Fibroblast of skin of right biceps (primary cell): ENCODE data around the gene PLEKHG2.

Experiments
- DNase-seq: peaks from one replicate; pipeline ENCODE4 v3.0.0-alpha.2; 2013

The PLEKHG2 gene

GRCh38 chr19:39423258-39424086, 11.0 kb downstream of the PLEKHG2 start:
- DNase-seq = no peak

GRCh38 chr19:39424934-39425333, 12.5 kb downstream of the PLEKHG2 start:
- no peak for DNase-seq

GRCh38 chr19:39425744-39426143, 13.3 kb downstream of the PLEKHG2 start:
- DNase-seq = no peak

- no peak for DNase-seq
Measured at GRCh38 chr19:39426170-39426569, 13.7 kb downstream of the PLEKHG2 start.

GRCh38 chr19:39427707-39428106, 15.2 kb downstream of the PLEKHG2 start:
- no peak for DNase-seq

GRCh38 chr19:39428283-39429112, 16.0 kb downstream of the PLEKHG2 start:
- DNase-seq = peak; percentile 91

- peak; percentile 61 for DNase-seq
Measured at GRCh38 chr19:39430675-39431593, 18.5 kb downstream of the PLEKHG2 start.

GRCh38 chr19:39432677-39433025, 20.2 kb downstream of the PLEKHG2 start:
- DNase-seq = no peak

GRCh38 chr19:39433480-39434079, 21.1 kb downstream of the PLEKHG2 start:
- DNase-seq = no peak

GRCh38 chr19:39434123-39435076, 21.9 kb downstream of the PLEKHG2 start:
- DNase-seq = peak; percentile 13

GRCh38 chr19:39435499-39436349, 23.3 kb downstream of the PLEKHG2 start, which contains the start of gene RPS16:
TSS of gene RPS16 (minus strand) at chr19:39435949. CDS start at chr19:39435895, 54 bp downstream.
- DNase-seq = peak; percentile 98

- DNase-seq = no peak
Measured at GRCh38 chr19:39436350-39436716, 23.9 kb downstream of the PLEKHG2 start.

GRCh38 chr19:39438270-39438934, 25.9 kb downstream of the PLEKHG2 start:
- peak; percentile 58 for DNase-seq

GRCh38 chr19:39444598-39445195, 32.2 kb downstream of the PLEKHG2 start:
- peak; percentile 17 for DNase-seq

- peak; percentile 96 for DNase-seq
Measured at GRCh38 chr19:39445196-39446111, 33.0 kb downstream of the PLEKHG2 start, which contains the start of gene SUPT5H. TSS of gene SUPT5H (plus strand) at chr19:39445582. CDS start at chr19:39445891, 309 bp downstream.

GRCh38 chr19:39446365-39447084, 34.1 kb downstream of the PLEKHG2 start:
- DNase-seq = no peak

- peak; percentile 62 for DNase-seq
Measured at GRCh38 chr19:39448271-39448670, 35.8 kb downstream of the PLEKHG2 start.
